ENCODE data around the gene CSNK2A2. TPM values are rescaled to one million over a fixed set of nuclear protein-coding genes. Genes with fewer than 3 reads are reported as not detected.

CSNK2A2 gene
- 14.2 and 16.2 TPM in 2 replicates for total RNA-seq (2014; rRNA removed; shearing (Covaris generic))

DNA sequence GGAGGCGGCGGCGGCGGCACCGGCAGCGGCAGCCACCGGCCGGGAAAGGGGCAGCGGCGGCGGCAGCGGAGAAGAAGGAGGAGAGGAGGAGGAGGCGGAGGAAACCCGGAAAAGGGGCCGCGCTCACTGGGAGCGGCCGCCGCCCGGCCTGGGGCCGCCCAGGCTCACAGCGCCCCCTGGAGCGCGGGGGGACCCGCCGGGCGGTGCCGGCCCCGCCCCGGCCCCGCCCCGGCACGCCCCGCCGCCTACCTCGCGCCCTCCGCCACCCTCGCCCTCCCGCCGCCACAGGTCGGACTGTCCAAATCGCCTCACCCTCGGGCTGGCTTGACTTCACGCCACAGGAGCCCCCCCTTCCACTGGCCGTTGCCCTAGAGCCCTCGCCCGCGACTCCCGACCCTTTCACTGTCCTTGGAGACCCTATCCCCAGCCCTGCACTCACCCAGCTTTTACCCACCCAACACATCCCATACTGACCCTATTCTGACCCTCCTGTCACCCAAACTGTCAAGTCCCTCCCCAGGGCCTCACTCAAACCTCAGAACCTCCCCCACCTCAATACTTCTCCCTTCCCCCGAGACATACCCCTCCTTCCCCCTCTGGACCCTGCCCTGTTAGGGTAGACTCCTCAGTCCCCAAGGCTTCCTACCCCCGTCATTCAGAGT, at the start of gene CSNK2A2:
TSS of gene CSNK2A2 (minus strand) at position 85 of the 662 bp plus-strand sequence. CDS start 370 bp downstream, outside the sequence.
- peak; percentile 70 for DNase-seq (ENCODE audit: low spot score)

DNA sequence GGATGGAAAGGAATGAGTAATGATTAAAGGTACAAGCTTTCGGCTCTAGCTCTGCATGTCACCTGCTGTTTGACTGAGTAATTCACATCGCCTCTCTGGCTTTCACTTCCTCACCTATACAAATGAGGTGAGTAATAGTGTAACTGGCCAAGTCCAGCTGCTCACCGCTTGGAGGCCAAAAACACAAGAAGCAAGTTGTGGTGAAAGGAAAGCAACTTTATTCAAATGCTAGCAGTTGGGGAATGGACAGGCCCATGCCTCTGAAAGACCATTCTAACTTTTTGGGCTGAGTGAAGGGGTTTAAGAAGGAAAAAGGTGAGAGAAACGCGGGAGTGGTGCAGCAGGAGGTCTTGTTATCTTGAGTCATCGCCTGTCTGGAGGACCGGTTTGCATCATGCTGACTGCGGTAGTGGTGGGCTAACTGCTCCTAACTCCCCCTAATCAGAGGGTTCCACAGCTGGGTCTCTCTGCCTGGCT, 45.7 kb upstream of the CSNK2A2 start:
- DNase-seq (ENCODE audit: low spot score) = no peak

DNA sequence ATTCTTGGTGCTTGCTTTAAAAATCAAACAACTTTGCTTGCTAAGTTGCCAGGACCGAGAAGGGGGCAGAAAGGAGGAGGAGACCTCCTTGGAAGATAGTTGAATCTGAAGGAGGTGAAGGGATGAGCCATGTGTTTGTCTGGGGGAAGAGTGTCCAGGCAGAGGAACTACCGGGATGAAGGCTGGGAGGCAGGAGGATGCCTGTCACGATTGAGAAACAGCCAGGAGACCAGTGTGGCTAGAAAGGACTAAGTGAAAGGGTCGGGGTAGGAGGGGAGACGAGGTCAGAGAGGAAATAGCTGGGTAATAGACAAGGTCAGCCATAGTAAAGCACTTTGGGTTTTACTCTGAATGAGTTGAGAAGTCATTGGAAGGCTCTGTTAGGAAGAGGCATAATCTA, 38.9 kb upstream of the CSNK2A2 start:
- DNase-seq (ENCODE audit: low spot score) = no peak

DNA sequence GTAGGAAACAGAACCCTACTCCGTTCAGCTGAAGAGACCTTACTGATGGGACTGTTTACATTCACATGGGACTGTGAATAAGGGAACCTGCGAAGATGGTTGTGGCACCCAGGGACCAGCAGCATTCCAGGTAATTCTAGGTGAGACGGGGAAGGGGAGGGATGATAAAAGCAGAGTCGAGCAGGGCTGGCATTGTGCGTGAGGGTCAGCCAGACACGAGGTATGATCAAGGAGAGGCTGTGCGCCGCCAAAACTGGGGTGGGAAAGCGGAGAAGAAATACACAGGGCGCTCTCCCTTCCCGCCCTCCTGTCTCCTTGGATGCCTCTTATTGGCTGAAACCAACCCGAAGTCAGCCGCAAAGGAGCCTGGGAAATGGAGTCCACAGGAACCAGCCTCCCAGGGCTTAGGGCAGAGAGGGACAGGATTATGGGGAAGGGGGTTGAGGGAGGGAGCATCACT, 38.4 kb upstream of the CSNK2A2 start:
- DNase-seq (ENCODE audit: low spot score) = peak; percentile 60

DNA sequence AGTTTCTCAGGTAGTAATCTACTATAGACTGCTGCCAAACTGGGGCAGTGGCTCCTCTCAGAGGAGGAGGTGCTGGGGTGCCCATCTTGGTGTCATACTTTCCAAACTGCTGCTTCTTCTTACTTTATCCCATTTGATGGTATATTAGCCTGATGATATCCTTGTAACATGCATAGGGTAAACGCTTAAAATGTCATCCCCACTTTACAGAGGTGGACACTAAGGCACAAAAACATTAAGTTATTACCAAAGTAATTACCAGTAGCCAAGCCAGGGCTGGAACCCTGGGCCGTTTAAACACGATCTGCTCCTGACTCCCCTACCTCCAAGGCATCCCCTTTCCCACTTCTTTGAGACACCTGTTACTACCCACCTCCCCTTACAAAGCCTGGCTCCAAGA, 37.8 kb upstream of the CSNK2A2 start:
- no peak for DNase-seq (ENCODE audit: low spot score)

DNA sequence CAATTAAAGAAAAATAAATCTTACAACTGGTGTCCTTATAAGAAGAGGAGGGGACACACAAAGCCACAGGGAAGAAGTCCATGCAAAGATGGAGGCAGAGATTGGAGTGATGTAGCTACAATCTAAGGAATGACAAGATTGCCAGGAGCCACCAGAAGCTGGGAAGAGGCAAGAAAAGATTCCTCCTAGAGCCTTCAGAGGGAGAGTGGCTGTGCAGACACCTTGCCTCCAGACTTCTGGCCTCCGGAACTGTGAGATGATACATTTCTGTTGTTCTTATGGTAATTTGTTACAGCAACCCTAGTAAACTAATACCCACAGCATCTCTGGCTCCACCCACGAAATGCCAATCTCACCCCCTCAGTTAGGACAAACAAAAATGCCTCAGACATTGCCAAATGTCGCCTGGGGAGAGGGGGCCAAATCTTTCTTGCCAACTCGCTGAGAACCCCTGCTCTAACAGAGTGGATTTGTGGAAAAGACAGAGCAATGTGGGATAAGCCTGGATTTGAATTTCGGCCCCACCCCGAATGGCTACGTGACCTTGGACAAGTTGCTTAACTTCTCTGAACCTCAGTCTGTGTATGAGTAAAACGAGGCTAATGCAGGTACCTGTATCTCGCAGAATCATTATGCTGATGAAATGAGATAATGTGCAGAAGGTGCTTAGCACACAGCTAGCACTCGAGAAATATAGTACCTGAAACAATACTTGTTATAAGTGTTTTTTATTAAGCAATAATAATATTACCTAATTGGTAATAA, 37.1 kb upstream of the CSNK2A2 start:
- DNase-seq (ENCODE audit: low spot score) = no peak

DNA sequence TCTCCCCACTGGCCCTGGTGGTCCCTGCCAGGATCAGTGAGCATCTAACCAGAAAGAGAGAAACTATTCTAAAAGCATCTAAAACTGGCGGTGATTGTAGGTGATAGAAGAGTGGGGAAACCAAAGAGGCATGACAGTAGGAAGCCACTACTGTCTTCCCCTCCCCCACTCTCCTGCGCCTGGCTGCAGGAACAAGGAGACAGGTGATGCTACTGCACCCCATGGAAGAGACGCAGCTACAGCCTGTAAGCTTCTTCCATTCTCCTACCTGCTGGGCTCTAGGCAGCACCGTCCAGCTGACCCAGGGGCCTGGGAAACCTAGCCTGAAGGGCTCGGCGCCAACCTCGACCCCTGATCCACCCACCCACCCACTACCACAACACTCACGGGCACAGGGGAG, 32.4 kb upstream of the CSNK2A2 start:
- no peak for DNase-seq (ENCODE audit: low spot score)

DNA sequence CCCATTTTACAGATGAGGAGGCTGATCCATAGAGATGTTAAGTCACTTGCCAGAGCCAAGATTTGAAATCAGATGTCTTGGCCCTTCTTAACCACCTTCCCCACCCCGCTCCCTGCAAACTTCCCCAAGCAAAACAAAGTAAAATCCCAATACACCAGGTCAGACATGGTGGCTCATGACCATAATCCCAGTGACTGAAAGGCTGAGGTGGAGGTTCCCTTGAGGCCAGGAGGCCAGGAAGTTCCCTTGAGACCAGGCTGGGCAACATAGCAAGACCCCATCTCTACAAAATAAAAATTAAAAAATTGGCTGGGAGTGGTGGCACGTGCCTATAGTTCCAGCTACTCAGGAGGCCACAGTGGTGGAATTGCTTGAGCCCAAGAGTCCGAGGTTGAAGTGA, 28.9 kb upstream of the CSNK2A2 start:
- DNase-seq (ENCODE audit: low spot score) = no peak

DNA sequence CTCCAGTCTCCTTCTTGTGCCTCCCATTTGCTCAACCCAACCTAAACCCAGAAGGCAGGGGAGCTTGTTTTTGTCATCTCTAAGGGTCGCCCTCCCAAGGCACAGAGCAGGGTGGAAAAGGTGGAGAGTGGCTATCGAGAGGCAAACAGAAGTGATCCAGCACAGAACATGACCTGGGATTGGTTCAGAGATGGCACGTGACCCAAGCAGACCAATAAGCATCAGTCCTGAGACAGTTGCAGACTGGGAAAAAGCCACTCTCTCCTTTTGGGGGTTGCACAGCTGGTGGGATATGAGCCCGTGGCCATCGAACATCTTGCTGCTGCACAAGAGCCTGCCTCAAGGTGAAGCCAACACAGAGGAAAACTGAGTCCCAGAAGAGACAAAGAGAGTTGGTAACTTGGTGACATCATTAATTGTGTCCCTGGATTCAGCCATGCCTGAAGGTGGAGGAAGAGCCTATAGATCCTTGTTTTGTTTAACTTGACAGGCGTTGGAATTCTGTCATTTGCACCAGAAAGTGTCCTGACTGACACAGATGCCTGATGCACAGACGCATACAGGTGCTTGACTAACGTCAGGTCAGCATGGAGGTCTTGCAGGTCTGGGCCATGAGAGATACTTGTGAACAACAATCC, 28.2 kb upstream of the CSNK2A2 start:
- no peak for DNase-seq (ENCODE audit: low spot score)

DNA sequence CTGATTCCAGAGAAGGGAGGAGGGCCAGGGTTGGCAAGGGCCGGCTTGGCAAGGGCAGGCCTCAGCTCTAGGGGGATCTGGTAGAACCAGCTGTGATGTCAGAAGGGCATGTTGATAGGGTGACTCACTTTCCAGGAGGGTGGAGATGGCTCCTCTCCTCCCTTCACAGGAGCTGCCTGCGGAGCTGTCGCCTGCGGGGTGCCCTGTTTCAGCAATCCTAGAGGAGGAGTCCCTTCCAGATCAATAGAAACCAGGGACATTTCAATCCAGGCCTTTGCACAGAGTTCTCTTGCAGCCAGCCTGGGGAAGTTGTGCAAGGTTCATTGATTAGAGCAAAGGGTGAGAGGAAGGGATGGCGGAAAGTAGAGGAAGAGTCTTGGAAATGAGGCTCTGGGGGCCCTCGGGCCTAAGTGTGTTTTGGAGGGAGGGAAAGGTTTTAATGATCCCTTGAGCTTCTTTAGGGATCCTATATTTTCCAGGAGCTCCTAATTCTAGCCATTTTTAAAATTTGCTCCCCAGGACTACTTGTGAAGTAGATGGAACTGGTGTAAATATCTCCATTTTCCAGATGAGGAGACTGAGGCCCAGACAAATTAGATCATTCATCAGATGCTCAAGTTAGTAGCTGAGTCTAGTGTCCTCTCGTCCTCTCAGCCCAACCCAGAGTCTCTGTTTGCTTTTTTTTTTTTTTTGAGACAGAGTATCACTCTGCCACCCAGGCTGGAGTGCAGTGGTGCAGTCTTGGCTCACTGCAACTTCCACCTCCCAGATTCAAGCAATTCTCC, 24.8 kb upstream of the CSNK2A2 start:
- peak; percentile 72 for DNase-seq (ENCODE audit: low spot score)

DNA sequence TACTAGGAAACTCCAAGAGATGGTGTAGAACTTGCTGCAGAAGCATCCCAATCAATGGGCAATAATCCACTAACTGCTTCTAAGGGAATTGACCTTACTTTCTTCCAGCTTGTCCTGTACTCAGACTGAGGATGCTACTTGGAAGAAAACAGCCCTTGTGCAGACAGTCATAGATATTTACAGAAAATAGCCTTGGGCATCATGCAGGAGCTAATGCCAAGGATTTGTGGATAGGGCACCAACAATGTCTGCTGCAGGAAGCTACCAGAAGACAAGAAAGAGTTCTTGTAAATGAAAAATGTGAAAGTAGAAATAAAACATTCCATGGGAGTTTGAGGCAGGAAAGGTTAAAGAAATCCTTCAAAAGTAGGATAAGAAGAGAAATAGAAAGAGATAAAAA, 21.5 kb upstream of the CSNK2A2 start:
- DNase-seq (ENCODE audit: low spot score) = no peak

DNA sequence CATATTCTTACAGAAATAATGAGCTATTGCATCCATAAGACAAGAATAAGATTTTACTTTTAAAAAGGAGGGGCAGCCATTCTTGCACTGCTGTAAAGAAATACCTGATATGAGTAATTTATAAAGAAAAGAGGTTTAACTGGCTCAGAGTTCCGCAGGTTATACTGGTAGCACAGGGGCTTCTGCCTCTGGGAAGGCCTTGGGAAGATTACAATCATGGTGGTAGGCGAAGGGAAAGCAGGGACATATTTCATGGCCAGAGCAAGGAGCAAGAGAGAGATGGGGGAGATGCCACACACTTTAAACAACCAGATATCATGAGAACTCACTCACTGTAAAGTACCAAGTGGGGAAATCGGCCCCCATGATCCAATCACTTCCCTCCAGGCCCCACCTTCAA, 20.9 kb upstream of the CSNK2A2 start:
- DNase-seq (ENCODE audit: low spot score) = no peak

DNA sequence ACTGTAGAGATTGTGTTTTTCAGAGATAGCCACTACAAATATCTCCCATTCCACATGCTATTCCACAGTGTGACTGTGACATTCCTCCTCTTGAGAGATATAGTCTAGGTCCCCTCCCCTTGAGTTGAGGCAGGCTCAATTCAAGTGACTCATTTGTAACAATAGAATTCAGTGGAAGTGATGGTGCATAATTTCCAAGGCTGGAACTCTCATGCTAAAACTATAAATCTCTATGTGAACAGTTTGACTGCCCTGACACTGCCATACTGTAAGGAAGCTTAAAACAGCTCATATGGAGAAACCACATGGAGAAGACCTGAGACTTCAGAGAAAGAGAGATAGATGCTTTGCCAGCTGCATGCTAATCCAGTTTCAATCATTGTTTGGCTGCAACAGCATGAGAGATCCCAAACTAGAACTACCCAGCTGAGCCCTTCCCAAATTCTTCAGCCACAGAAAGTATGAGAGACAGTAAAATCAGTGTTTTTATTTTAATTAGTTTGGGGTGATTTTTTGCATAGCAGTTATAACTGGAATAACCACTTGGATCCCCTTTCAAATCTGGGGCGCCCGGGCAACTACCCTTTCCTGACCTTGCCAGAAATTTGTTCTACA, 19.5 kb upstream of the CSNK2A2 start:
- no peak for DNase-seq (ENCODE audit: low spot score)

DNA sequence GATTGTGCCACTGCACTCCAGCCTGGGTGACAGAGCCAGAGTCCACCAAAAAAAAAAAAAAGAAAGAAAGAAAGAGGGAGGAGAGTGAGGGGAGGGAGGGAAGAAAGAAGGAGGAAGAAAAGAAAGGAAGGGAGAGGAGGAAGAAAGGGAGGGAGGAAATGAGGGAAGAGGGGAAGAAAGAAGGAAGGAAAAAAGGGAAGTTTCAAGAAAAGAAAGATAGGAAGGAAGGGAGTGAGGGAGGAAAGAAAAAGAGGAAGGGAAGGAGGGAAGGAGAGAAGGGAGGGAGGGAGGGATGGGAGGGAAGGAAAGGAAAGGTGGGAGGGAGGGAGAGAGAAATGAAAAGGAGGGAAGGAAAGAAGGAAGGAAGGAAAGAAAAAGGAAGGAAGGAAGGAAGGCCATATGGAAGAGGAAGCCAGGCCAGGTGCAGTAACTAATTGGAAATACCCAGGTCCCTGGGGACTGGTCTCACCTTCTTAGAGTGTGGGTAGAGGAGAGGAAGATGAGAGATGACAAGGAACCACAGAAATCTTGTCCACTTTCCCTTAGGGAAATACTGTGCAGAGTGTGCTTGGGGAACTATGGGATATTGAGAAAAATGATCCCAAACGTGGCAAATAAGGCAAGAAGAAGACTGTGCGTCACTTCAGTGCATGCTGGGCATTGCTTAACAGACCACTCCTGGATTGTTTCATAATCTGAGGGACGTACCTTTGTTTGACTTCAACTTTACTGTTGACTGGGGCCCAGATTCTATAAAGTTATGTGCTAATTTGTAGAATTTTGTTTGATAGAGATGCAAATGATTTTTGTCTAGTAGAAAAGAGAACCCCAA, 15.1 kb upstream of the CSNK2A2 start:
- no peak for DNase-seq (ENCODE audit: low spot score)

DNA sequence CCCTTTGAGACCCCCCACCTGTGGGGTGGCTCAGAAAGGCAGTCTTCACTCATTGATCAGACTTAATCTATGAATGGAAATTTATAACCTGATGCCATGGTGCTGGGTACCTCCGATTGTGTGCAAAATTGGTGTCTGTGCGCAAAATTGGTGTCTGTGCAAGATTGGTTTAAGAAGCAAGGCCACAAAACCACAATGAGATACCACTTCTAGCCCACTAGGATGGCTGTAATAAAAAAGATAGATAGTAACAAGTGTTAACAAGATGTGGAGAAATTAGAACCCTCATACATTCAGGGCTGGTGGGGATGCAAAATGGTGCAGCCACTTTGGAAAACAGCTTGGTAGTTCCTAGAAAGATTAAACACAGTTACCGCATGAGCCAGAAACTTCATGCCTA, 13.9 kb upstream of the CSNK2A2 start:
- no peak for DNase-seq (ENCODE audit: low spot score)

DNA sequence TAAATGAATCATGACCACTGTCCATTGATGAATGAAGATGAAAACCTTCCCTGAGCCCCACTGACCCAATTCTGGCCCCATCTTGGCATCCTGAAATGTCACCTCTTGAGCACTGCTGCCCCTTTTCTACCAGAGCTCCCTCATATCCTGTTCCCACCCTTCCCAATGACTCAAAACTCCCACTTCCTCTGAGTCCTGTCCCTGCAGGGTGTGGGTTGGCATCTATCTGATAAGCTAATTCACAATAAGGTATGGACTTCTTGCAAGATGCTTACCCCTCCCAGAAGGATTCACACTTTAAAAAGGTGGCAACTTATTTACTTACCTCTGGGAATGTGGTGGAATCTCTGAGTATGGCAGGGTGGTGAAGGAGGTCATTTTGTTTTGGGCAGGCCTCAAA, 13.3 kb upstream of the CSNK2A2 start:
- DNase-seq (ENCODE audit: low spot score) = no peak

DNA sequence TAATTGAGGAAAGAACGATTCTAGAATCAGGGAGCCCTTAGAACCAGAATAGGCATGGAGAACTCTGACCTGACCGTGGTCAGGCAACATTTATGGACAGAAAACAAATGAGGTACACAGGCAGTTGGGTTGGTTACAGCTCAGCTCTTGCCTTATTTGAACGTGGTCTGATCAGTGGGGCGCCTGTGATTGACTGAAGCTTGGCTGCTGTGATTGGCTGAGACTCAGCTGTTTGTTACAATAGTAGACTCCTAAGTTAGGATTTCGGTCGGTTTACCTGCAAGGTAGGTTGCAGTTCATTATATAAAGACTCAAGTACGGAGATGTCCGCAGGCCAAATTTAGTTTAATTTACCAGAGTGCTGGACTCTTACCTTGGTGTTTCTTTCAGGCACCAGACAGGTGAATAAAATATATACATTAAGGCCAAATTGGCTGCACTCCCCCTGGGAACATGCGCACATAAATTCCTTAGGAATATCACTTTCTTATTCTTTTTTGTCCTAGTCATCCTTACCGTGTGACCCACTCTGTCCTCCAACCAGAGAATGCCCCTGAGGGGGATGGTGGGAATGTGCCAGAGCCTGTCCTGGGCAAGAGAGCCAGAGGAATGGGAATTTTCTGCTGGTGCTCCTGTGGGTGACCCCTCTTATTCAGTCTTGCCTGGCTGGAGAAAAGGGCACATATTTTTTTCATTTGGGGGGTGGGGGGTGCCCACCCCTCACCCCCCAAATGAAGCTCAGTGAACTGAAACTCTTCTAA, 7.5 kb upstream of the CSNK2A2 start:
- no peak for DNase-seq (ENCODE audit: low spot score)

DNA sequence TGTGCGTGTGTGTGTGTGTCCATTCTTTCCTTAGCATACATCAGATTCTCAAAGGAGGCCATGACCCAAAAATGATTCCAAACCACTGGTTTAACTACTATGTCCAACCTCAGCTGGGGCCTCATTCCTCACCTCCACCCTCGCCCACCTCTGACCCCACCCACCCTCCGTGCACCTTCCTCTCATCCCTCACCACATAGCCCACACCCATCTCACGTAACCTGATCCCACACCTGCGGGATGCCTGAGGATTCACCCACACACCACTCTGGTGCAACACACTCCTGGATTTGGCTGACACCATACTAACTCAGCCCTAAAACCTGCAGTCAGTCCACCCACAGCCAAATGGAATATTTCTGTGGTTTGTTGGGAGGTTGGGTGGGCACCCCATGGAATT, 3.3 kb upstream of the CSNK2A2 start:
- DNase-seq (ENCODE audit: low spot score) = no peak

DNA sequence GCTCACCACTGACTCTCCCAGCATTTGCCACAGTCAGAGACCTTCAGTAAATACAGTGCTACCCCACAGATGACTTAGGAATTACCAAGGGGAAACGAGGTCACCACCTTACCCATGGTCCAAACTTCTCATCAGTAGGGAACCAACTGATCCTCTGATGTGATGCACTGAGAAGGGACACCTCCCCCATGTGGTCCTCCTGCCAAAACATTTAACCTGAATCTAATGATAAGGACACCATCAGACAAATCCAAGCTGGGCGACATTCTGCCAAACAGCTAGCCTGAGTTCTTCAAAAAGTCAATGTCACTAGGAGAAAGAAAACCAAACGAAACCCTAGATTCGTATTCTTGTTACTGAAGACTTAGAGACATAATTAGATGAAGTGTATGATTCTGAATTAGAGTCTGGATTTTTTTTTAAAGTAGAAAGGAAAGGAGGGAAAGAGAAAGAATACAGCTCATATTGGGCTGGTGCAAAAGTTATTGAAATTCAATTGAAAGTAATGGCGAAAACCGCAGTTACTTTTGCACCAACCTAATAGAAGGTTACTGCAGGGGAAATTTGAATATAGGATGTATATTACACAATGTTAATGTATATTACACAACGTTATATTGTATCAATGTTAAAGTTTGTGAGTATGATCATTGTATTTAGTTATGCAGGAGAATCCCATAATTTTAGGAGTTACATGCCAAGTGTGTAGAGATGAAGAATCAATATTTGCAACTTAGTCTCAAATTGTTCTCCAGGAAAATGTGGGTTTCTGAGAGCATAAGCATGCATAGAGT, 2.3 kb upstream of the CSNK2A2 start:
- no peak for DNase-seq (ENCODE audit: low spot score)

Measured in HT-29 (cell line).